ENCODE results near the gene MON2. TPM values are rescaled to one million over a fixed set of nuclear protein-coding genes. Genes with fewer than 3 reads are reported as not detected.
"Not testable (repeated sequence)": the region's sequence is repeated elsewhere in the genome, so short reads cannot be mapped to it uniquely, and the experiment has no call there.

The MON2 gene
- polyA plus RNA-seq, 6 donors from 2014 or later = 4.0 to 28.6 (median 18.1) TPM

GRCh38 chr12:62459976-62460375, 6.7 kb upstream of the MON2 start:
- H3K27ac Mint-ChIP-seq = no peak overlapping the region
- peaks cover 13 to 25% (median 17%) of the 10 kb centered on the region in 3 donors for H3K27me3 Mint-ChIP-seq
- H3K4me1 Mint-ChIP-seq = no peaks in the 10 kb centered on the region
- H3K4me3 Mint-ChIP-seq = no peak overlapping the region
- ATAC-seq (ENCODE audit: low read depth in 2 of 2) = no peak
- no peak for DNase-seq
- H3K36me3 Mint-ChIP-seq = peaks cover 0 to 8% of the 10 kb centered on the region in 2 donors
- peaks cover 8 to 35% (median 18%) of the 10 kb centered on the region in 7 donors for H3K9me3 Mint-ChIP-seq

GRCh38 chr12:62461171-62461837, 5.3 kb upstream of the MON2 start:
- H3K36me3 Mint-ChIP-seq; ATAC-seq (ENCODE audit: low read depth in 2 of 2); H3K4me1 Mint-ChIP-seq; DNase-seq; H3K27ac Mint-ChIP-seq: not testable (repeated sequence)
- H3K27me3 Mint-ChIP-seq = peaks cover 11 to 18% (median 17%) of the 10 kb centered on the region in 3 donors
- peak overlapping the region in 1 of 8 donors; percentile 7 for H3K4me3 Mint-ChIP-seq
- H3K9me3 Mint-ChIP-seq = peaks cover 4 to 24% (median 14%) of the 10 kb centered on the region in 7 donors

GRCh38 chr12:62463252-62463651, 3.4 kb upstream of the MON2 start:
- peak overlapping the region in 1 of 8 donors; percentile 41 for H3K4me3 Mint-ChIP-seq
- H3K36me3 Mint-ChIP-seq; H3K27ac Mint-ChIP-seq; DNase-seq; ATAC-seq (ENCODE audit: low read depth in 2 of 2): not testable (repeated sequence)
- H3K9me3 Mint-ChIP-seq = peaks cover 4 to 23% (median 14%) of the 10 kb centered on the region in 7 donors
- peaks cover 9 to 17% (median 16%) of the 10 kb centered on the region in 3 donors for H3K27me3 Mint-ChIP-seq
- peaks cover 12 to 18% (median 15%) of the 10 kb centered on the region in 3 donors for H3K4me1 Mint-ChIP-seq

GRCh38 chr12:62466018-62466593, 520 bp upstream of the MON2 start:
- H3K36me3 Mint-ChIP-seq = no peaks in the 10 kb centered on the region
- peak overlapping the region; percentile 89 to 99 (median 96) for H3K4me3 Mint-ChIP-seq
- DNase-seq (peak; percentile 55), ATAC-seq (ENCODE audit: low read depth in 2 of 2) (peak; percentile 63)
- peaks cover 12 to 27% (median 15%) of the 10 kb centered on the region in 3 donors for H3K4me1 Mint-ChIP-seq
- peak overlapping the region; percentile 89 to 98 (median 98) for H3K27ac Mint-ChIP-seq
- H3K9me3 Mint-ChIP-seq = peaks cover 4 to 23% (median 14%) of the 10 kb centered on the region in 7 donors
- peaks cover 0 to 6% (median 6%) of the 10 kb centered on the region in 3 donors for H3K27me3 Mint-ChIP-seq

DNA sequence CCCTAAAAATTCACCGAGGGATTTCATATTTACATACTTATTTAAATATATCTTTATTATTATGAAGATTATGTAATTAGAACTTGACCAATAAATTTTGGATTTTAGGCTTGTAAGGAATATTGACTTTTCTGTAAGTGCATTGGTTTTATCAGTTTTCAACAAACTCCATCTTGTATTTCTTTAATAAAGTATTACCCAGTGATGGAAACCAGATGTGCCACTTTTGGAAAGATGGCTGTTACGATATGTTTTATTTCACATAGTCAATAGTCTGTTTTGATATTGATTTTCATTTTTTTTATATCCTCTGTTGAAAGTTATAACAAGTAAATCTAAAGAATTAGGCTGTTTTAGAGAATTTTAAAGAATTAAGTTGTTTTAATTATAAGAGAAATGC, 1.8 kb downstream of the MON2 start:
- Mint-ChIP-seq H3K4me1 (peaks cover 12 to 29% (median 18%) of the 10 kb centered on the region in 3 donors), H3K9me3 (peaks cover 0 to 7% (median 4%) of the 10 kb centered on the region in 7 donors), H3K27me3 (no peaks in the 10 kb centered on the region), H3K4me3 (peak overlapping the region in 7 of 8 donors; percentile 59 to 99 (median 94)), H3K27ac (no peak overlapping the region), H3K36me3 (peaks cover 0 to under 1% of the 10 kb centered on the region in 2 donors)
- DNase-seq = no peak
- no peak for ATAC-seq (ENCODE audit: low read depth in 2 of 2)

DNA sequence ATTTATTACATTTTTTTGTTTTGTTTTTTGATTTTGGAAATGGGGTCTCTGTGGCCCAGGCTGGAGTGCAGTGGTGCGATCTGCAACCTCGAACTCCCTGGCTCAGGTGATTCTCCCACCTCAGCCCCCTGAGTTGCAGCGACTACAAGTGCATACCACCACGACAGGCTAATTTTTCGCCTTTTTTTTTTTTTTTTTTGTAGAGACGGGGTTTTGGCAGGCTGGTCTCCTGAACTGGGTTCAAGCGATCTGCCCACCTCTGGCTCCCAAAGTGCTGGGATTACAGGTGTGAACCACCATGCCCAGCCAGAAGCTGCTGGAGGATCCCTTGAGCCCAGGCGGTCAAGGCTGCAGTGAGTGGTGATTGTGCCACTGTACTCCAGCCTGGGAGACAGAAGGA, 2.3 kb downstream of the MON2 start:
- H3K4me1 Mint-ChIP-seq = peaks cover 16 to 34% (median 24%) of the 10 kb centered on the region in 3 donors
- no peak for ATAC-seq (ENCODE audit: low read depth in 2 of 2)
- no peaks in the 10 kb centered on the region for H3K27me3 Mint-ChIP-seq
- no peak for DNase-seq
- H3K27ac Mint-ChIP-seq = peak overlapping the region in 2 of 6 donors; percentile 32 to 37
- H3K9me3 Mint-ChIP-seq = peaks cover 0 to 2% (median 0%) of the 10 kb centered on the region in 7 donors
- peak overlapping the region in 4 of 8 donors; percentile 7 to 51 (median 38) for H3K4me3 Mint-ChIP-seq
- peaks cover 0 to 6% of the 10 kb centered on the region in 2 donors for H3K36me3 Mint-ChIP-seq

GRCh38 chr12:62469704-62470103, 3.1 kb downstream of the MON2 start:
- Mint-ChIP-seq H3K36me3 (peaks cover 0 to 8% of the 10 kb centered on the region in 2 donors), H3K9me3 (no peaks in the 10 kb centered on the region), H3K27me3 (no peaks in the 10 kb centered on the region), H3K4me1 (peaks cover 19 to 38% (median 30%) of the 10 kb centered on the region in 3 donors), H3K4me3 (peak overlapping the region in 4 of 8 donors; percentile 25 to 51 (median 29)), H3K27ac (peak overlapping the region in 1 of 6 donors; percentile 29)
- DNase-seq (no peak), ATAC-seq (ENCODE audit: low read depth in 2 of 2) (no peak)

DNA sequence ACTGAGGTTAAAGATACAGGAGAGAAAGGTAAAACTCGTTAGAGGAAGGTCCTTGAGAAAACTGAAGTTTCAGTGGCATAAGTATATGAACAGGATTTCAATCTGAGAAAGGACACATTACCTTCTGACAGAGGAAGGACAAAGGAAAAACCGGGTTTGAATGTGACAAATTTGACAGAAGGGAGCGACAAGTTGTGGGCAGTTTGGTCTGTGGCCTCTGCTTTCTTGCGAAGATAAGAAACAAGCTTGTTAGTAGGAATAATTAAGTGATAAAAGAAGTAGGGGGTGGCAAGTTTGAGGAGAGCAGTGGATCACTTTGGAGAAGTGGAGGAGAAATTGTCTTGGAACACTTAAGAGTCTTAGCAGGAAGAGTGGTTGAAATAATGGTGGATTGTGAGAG, 5.1 kb downstream of the MON2 start:
- no peaks in the 10 kb centered on the region for H3K27me3 Mint-ChIP-seq
- ATAC-seq (ENCODE audit: low read depth in 2 of 2) (no peak), DNase-seq (no peak)
- peaks cover 17 to 36% (median 25%) of the 10 kb centered on the region in 3 donors for H3K4me1 Mint-ChIP-seq
- peaks cover 0 to 8% of the 10 kb centered on the region in 2 donors for H3K36me3 Mint-ChIP-seq
- no peak overlapping the region for H3K4me3 Mint-ChIP-seq
- H3K27ac Mint-ChIP-seq = no peak overlapping the region
- H3K9me3 Mint-ChIP-seq = no peaks in the 10 kb centered on the region

- ATAC-seq (ENCODE audit: low read depth in 2 of 2) = no peak
- DNase-seq = no peak
- H3K36me3 Mint-ChIP-seq = peaks cover 0 to 8% of the 10 kb centered on the region in 2 donors
- H3K4me3 Mint-ChIP-seq = no peak overlapping the region
- peaks cover 15 to 33% (median 24%) of the 10 kb centered on the region in 3 donors for H3K4me1 Mint-ChIP-seq
- no peak overlapping the region for H3K27ac Mint-ChIP-seq
- no peaks in the 10 kb centered on the region for H3K9me3 Mint-ChIP-seq
- no peaks in the 10 kb centered on the region for H3K27me3 Mint-ChIP-seq
Measured at GRCh38 chr12:62472472-62472871, 5.8 kb downstream of the MON2 start.

DNA sequence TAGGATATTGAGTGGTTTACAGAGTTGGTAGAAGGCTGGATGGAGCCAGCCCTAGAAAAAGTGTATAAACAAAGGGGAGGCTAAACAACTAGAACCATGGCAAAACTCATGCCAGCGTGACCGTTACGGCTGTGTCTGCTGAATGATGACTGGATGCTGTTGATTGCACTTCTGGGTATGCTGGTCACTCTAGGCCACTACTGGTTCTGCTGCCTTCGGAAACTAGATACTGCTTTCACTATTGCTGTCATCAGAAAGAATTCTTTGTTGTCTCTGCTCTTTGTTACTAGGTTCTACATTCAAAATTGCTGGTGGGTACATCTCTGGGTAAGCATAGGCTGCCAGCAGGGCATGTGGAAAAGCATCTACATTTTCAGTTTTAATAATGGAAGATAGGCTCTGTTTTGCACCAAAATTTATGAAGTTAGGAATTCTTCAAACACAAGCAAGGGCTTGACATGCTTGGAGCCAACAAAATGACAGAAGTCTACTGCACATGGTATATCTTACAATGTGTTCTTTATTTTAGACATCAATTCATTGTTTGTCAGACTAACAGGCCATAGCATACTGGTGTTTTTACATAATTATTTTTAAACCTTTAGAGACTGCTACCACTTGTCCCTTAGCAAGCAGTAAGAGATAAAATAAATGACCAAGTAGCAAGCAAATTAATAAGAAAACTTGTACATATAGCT, 15.4 kb downstream of the MON2 start:
- ATAC-seq (ENCODE audit: low read depth in 2 of 2) (no peak), DNase-seq (no peak)
- H3K9me3 Mint-ChIP-seq = no peaks in the 10 kb centered on the region
- H3K36me3 Mint-ChIP-seq = peaks cover 14 to 28% of the 10 kb centered on the region in 2 donors
- no peak overlapping the region for H3K4me3 Mint-ChIP-seq
- H3K27ac Mint-ChIP-seq = no peak overlapping the region
- peaks cover 10 to 19% (median 18%) of the 10 kb centered on the region in 3 donors for H3K4me1 Mint-ChIP-seq
- no peaks in the 10 kb centered on the region for H3K27me3 Mint-ChIP-seq

- H3K4me3 Mint-ChIP-seq = no peak overlapping the region
Measured at GRCh38 chr12:62482769-62483168, 16.1 kb downstream of the MON2 start.

DNA sequence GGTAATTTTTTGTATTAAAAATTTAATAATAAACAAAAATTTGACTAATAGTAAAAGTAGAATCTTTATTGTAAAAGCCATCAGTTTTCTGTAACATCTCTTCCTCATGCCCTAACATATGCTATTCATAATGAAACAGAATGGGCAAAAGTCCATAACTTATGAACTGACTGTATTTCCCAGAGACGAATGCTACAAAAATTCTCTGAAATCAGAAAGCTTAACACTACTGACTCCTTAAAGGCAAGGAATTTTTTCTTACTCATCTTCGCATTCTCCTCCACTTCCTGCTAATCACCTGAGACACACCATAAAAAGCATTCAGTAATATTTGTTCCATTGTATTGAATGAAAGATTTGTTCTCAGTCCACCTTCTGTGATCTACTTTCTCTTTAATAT, 17.6 kb downstream of the MON2 start:
- Mint-ChIP-seq H3K27ac (peak overlapping the region in 2 of 6 donors; percentile 24 to 66), H3K4me3 (peak overlapping the region in 1 of 8 donors; percentile 21), H3K9me3 (no peaks in the 10 kb centered on the region), H3K27me3 (no peaks in the 10 kb centered on the region), H3K4me1 (peaks cover 4 to 16% (median 5%) of the 10 kb centered on the region in 3 donors), H3K36me3 (peaks cover 6 to 18% of the 10 kb centered on the region in 2 donors)
- no peak for DNase-seq
- ATAC-seq (ENCODE audit: low read depth in 2 of 2) = no peak

More at GRCh38 chr12:62482769-62483168, 16.1 kb downstream of the MON2 start:
- no peaks in the 10 kb centered on the region for H3K27me3 Mint-ChIP-seq
- peak overlapping the region in 2 of 6 donors; percentile 9 to 26 for H3K27ac Mint-ChIP-seq
- H3K4me1 Mint-ChIP-seq = peaks cover 10 to 16% (median 16%) of the 10 kb centered on the region in 3 donors
- DNase-seq (no peak), ATAC-seq (ENCODE audit: low read depth in 2 of 2) (no peak)
- peaks cover 11 to 28% of the 10 kb centered on the region in 2 donors for H3K36me3 Mint-ChIP-seq
- H3K9me3 Mint-ChIP-seq = no peaks in the 10 kb centered on the region

GRCh38 chr12:62505786-62506185, 39.2 kb downstream of the MON2 start:
- H3K9me3 Mint-ChIP-seq = no peaks in the 10 kb centered on the region
- H3K4me1 Mint-ChIP-seq = peaks cover 0 to 3% (median 0%) of the 10 kb centered on the region in 3 donors
- no peaks in the 10 kb centered on the region for H3K27me3 Mint-ChIP-seq
- no peak for DNase-seq
- H3K4me3 Mint-ChIP-seq = no peak overlapping the region
- ATAC-seq (ENCODE audit: low read depth in 2 of 2) = no peak
- H3K27ac Mint-ChIP-seq = peak overlapping the region in 2 of 6 donors; percentile 8
- peaks cover 42 to 51% of the 10 kb centered on the region in 2 donors for H3K36me3 Mint-ChIP-seq

Measured in naive B cell (primary cell).